Endothelial cell of umbilical vein (primary cell): ENCODE results near the gene RELL2. TPM values are rescaled to one million over a fixed set of nuclear protein-coding genes. Genes with fewer than 3 reads are reported as not detected.

Experiments used
- BruUV-seq: library from RNA; stranded (reverse); fragments of 400-500 nt; replicated peaks from 2 replicates; lab custom pipeline; 2021; lab: Mats Ljungman, UMichigan
- CTCF ChIA-PET: fragments of 300-600, 350-600 bp; sonication (Branson Sonifier 250); formaldehyde crosslinking; loops from one replicate; lab custom pipeline; 2021; ENCODE audit warnings: antibody characterized with exemption, inconsistent platforms; lab: Charles Lee
- POLR2A ChIA-PET: fragments of 300-600, 350-600 bp; sonication (Branson Sonifier 250); formaldehyde crosslinking; loops from one replicate; lab custom pipeline; 2021; ENCODE audit warnings: antibody characterized with exemption, inconsistent platforms; lab: Charles Lee
- DNase-seq: peaks from one replicate; pipeline ENCODE4 v3.0.0-alpha.2; 2011; ENCODE audit warnings: low read depth, low spot score
- FAIRE-seq: peaks from 2 replicates; lab custom pipeline; 2011; peaks lifted over from hg19 to GRCh38; lab: Jason Lieb, UNC
- H2AFZ ChIP-seq: 2 replicates; pipeline ENCODE4 v1.6.0; 2012; ENCODE audit warnings: low read depth, low read length, control low read depth, inconsistent platforms
- H3K27ac ChIP-seq: 2 replicates; pipeline ENCODE4 v1.5.1; 2011; ENCODE audit warnings: low read depth, mild to moderate bottlenecking, control low read depth, low read length, moderate library complexity; ENCODE audit not compliant: insufficient read depth
- H3K27me3 ChIP-seq, 2 experiments: 2 replicates each; pipeline versions ENCODE4 v1.6.0 to v1.6.1; 2011; ENCODE audit warnings: low read length in 2 of 2, mixed read lengths in 1 of 2; ENCODE audit not compliant: control insufficient read depth in 2 of 2, insufficient read depth in 2 of 2
- H3K36me3 ChIP-seq, 2 experiments: 2 replicates in 1 of 2; 3 replicates in 1 of 2; pipeline ENCODE4 v1.5.1; 2011; ENCODE audit warnings: low read length in 2 of 2, mild to moderate bottlenecking in 1 of 2, moderate library complexity in 1 of 2; ENCODE audit not compliant: control insufficient read depth in 2 of 2, insufficient read depth in 2 of 2; ENCODE audit errors: extremely low read depth in 1 of 2
- H3K4me1 ChIP-seq: 3 replicates; pipeline ENCODE4 v1.5.1; 2011; ENCODE audit warnings: mild to moderate bottlenecking, low read length; ENCODE audit not compliant: control insufficient read depth, insufficient read depth; ENCODE audit errors: extremely low read depth
- H3K4me2 ChIP-seq: 2 replicates; pipeline ENCODE4 v1.6.1; 2011; ENCODE audit warnings: low read length, control low read depth, mixed read lengths; ENCODE audit not compliant: insufficient read depth
- H3K4me3 ChIP-seq, 3 experiments: fragments of 200-600 bp in 1 of 3; sonication (generic), shearing (Covaris generic) in 1 of 3; replicated peaks in 1 of 3; 2 replicates each; pipeline ENCODE4 v1.5.1; 2011 to 2016; ENCODE audit warnings: control low read depth in 3 of 3, low read length in 3 of 3, mild to moderate bottlenecking in 2 of 3, inconsistent platforms in 1 of 3, low read depth in 1 of 3, moderate library complexity in 1 of 3; ENCODE audit not compliant: insufficient read depth in 1 of 3
- H3K79me2 ChIP-seq: 2 replicates; pipeline ENCODE4 v1.6.0; 2012; ENCODE audit warnings: low read length, inconsistent platforms; ENCODE audit not compliant: control insufficient read depth, insufficient read depth
- H3K9ac ChIP-seq: replicated peaks from 2 replicates; pipeline ENCODE3; 2011; ENCODE audit warnings: low read length, control low read depth; ENCODE audit not compliant: insufficient read depth; ENCODE audit errors: extremely low read depth
- H3K9me1 ChIP-seq: replicated peaks from 3 replicates; pipeline ENCODE4 v1.6.0; 2011; ENCODE audit warnings: mild to moderate bottlenecking, low read length; ENCODE audit not compliant: control insufficient read depth, insufficient read depth; ENCODE audit errors: extremely low read depth
- H3K9me3 ChIP-seq: replicated peaks from 2 replicates; pipeline ENCODE4 v1.5.1; 2012; ENCODE audit warnings: low read length, inconsistent platforms; ENCODE audit not compliant: control insufficient read depth, insufficient read depth
- H4K20me1 ChIP-seq: replicated peaks from 2 replicates; pipeline ENCODE3; 2011; ENCODE audit warnings: mild to moderate bottlenecking, low read length; ENCODE audit not compliant: control insufficient read depth, insufficient read depth; ENCODE audit errors: extremely low read depth
- CTCF ChIP-seq, 2 donors: IDR thresholded peaks; 1 replicate in 1 of 2; 2 replicates in 1 of 2; pipeline ENCODE4 v1.5.1; 2011; ENCODE audit warnings: low read length in 2 of 2, mild to moderate bottlenecking in 2 of 2, moderate library complexity in 2 of 2, control low read depth in 1 of 2, inconsistent platforms in 1 of 2, low read depth in 1 of 2; ENCODE audit not compliant: insufficient read depth in 1 of 2; ENCODE audit errors: extremely low read depth in 1 of 2
- EZH2 ChIP-seq: IDR thresholded peaks from 2 replicates; pipeline ENCODE4 v1.6.1; 2012; ENCODE audit warnings: borderline replicate concordance, low read depth, mild to moderate bottlenecking, moderate library complexity, low read length, inconsistent platforms; ENCODE audit not compliant: severe bottlenecking
- FOS ChIP-seq: IDR thresholded peaks from 2 replicates; pipeline ENCODE4 v1.6.1; 2011; ENCODE audit warnings: mild to moderate bottlenecking, low read length, moderate library complexity, borderline replicate concordance; ENCODE audit not compliant: insufficient read depth
- GATA2 ChIP-seq: IDR thresholded peaks from 2 replicates; pipeline ENCODE4 v1.7.0; 2011; ENCODE audit warnings: low read depth, mild to moderate bottlenecking, moderate library complexity, mixed read lengths, low read length; ENCODE audit not compliant: insufficient read length, insufficient read depth
- JUN ChIP-seq: IDR thresholded peaks from 2 replicates; pipeline ENCODE4 v1.6.1; 2011; ENCODE audit warnings: borderline replicate concordance, low read depth; ENCODE audit not compliant: insufficient read length, insufficient read depth
- MYC ChIP-seq: IDR thresholded peaks from one replicate; pipeline ENCODE4 v1.6.1; 2011; ENCODE audit warnings: mild to moderate bottlenecking, low read depth, low read length
- POLR2A ChIP-seq: IDR thresholded peaks from 2 replicates; pipeline ENCODE4 v1.6.1; 2012; ENCODE audit warnings: low read depth, mild to moderate bottlenecking, control low read depth, low read length
- POLR2AphosphoS5 ChIP-seq: IDR thresholded peaks from 2 replicates; pipeline ENCODE4 v1.6.1; 2012; ENCODE audit warnings: low read depth, mild to moderate bottlenecking, control low read depth, low read length, moderate library complexity; ENCODE audit not compliant: insufficient read depth
- dilution Hi-C: fragments of 300-500 bp; cut with MboI; formaldehyde crosslinking; loops from one replicate; pipeline ENCODE4 v1.15.0; 2019; ENCODE audit warnings: low sequenced_read_pairs; ENCODE audit not compliant: extremely low pct_ligation_motif_present
- intact Hi-C: fragments of 100-400 bp; cut with micrococcal nuclease; formaldehyde crosslinking; loops from one replicate; pipeline ENCODE4 v1.10.0; 2022
- polyA plus RNA-seq, 4 experiments: library from polyadenylated mRNA; depleted of rRNA in 3 of 4; stranded (reverse) in 3 of 4; unstranded in 1 of 4; fragments of >200 nt; gene quantifications; 2 replicates each; pipeline versions ENCODE4 v1.2.1 to v1.2.3, GENCODE V29; 2011 to 2012; ENCODE audit warnings: missing spikeins in 1 of 4
- total RNA-seq: library from RNA; stranded (reverse); gene quantifications from 2 replicates; pipeline ENCODE4 v1.2.3, GENCODE V29; 2021
- TF ChIP-seq, protein P1 (sequence below): IDR thresholded peaks from 2 replicates; pipeline ENCODE4 v1.6.1; 2011; ENCODE audit not compliant: insufficient read depth, insufficient read length

The RELL2 gene
- total and polyA plus RNA-seq, 2 donors (not counting 3 experiments of a cell fraction or from before 2014, with no cell fraction given) = 3.4 to 3.6 TPM

GRCh38 chr5:141683596-141684141, 46.9 kb downstream of the RELL2 start:
- BruUV-seq = no TSS peak
- DNase-seq = peak; percentile 31
- POLR2A ChIA-PET = interaction anchor here (0.7 to 1.1 kb wide), 2 partner anchors 9 to 278 kb away, joined by 3 to 4 read pairs; no protein-coding TSS in a partner anchor

DNA sequence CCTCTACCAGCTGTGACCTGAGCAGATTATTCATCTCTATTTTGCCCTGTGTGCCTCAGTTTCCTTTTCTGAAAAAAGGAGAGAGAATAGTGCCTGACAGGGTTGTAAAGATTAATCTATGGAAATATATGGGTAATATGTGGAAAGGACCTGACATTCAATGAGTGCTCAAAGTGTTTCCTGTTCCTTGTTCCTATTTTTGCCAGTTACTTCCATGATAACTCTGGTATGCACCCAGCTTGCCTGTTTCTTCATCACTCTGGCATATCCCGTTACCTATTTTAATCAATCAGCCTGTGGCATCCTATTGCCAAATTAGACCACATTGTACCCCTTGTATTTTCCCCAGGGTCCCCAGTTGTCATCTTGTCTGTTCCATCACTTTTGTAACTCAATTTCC, 48.8 kb downstream of the RELL2 start:
- no peaks in the 10 kb centered on the region for H3K36me3 ChIP-seq
- H3K9me1 ChIP-seq = no peaks in the 10 kb centered on the region
- H3K27me3 ChIP-seq = no peaks in the 10 kb centered on the region
- H3K4me3 ChIP-seq = no peak overlapping the region
- no peak overlapping the region for H2AFZ ChIP-seq
- ChIA-PET POLR2A (no interaction called here), CTCF (interaction anchor here (1.6 to 2.8 kb wide), 2 partner anchors 20 to 275 kb away, joined by 4 to 8 read pairs; no protein-coding TSS in a partner anchor)
- H3K79me2 ChIP-seq = peaks cover under 1% of the 10 kb centered on the region
- intact Hi-C loops = no loop called here
- dilution Hi-C loops = no loop called here
- no peak overlapping the region for H3K9ac ChIP-seq
- BruUV-seq = no TSS peak
- H3K9me3 ChIP-seq = no peaks in the 10 kb centered on the region
- no peak for TF ChIP-seq MYC
- TF ChIP-seq EZH2 = no peak
- TF ChIP-seq POLR2A = no peak
- TF ChIP-seq, protein P1, sequence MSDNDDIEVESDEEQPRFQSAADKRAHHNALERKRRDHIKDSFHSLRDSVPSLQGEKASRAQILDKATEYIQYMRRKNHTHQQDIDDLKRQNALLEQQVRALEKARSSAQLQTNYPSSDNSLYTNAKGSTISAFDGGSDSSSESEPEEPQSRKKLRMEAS = no peak
- TF ChIP-seq CTCF (IDR thresholded peaks at IDR 0.05; ENCODE audit: extremely low read depth in 1 of 2, insufficient read depth in 1 of 2, low read depth in 1 of 2, low read length in 2 of 2) = no peak
- TF ChIP-seq FOS = no peak
- no peak for TF ChIP-seq POLR2AphosphoS5
- no peak for TF ChIP-seq JUN
- TF ChIP-seq GATA2 = no peak
- H3K27ac ChIP-seq = no peak overlapping the region
- no peak overlapping the region for H3K4me2 ChIP-seq
- H4K20me1 ChIP-seq = no peaks in the 10 kb centered on the region
- H3K4me1 ChIP-seq = peaks cover 33% of the 10 kb centered on the region
- FAIRE-seq (peak; percentile 26), DNase-seq (no peak)

More at GRCh38 chr5:141683596-141684141, 46.9 kb downstream of the RELL2 start:
- Histone ChIP-seq H3K4me3 (no peak overlapping the region), H3K79me2 (peaks cover 19% of the 10 kb centered on the region), H3K27me3 (no peaks in the 10 kb centered on the region), H3K27ac (peak overlapping the region; percentile 100), H3K9me1 (no peaks in the 10 kb centered on the region), H3K9ac (peak overlapping the region; percentile 14), H3K4me1 (peaks cover 52% of the 10 kb centered on the region), H4K20me1 (no peaks in the 10 kb centered on the region), H2AFZ (peak overlapping the region; percentile 11), H3K36me3 (no peaks in the 10 kb centered on the region), H3K9me3 (no peaks in the 10 kb centered on the region), H3K4me2 (peak overlapping the region; percentile 9)
- peak; percentile 82 for FAIRE-seq
- TF ChIP-seq FOS = no peak
- TF ChIP-seq POLR2AphosphoS5 = no peak
- no peak for TF ChIP-seq GATA2
- TF ChIP-seq JUN = no peak
- TF ChIP-seq EZH2 = no peak
- TF ChIP-seq MYC = no peak
- intact Hi-C loops = loop anchor here (5.0 kb wide), 1 partner anchor 329 kb away; the partner anchor contains the start of gene GNPDA1
- dilution Hi-C loops = no loop called here
- CTCF ChIA-PET = interaction anchor here (0.8 to 3.9 kb wide), 10 partner anchors 9 to 277 kb away, joined by 3 to 26 read pairs (median 6); partner anchors contain the start of gene PCDH1
